ENCODE results near the gene MYO16.

DNA sequence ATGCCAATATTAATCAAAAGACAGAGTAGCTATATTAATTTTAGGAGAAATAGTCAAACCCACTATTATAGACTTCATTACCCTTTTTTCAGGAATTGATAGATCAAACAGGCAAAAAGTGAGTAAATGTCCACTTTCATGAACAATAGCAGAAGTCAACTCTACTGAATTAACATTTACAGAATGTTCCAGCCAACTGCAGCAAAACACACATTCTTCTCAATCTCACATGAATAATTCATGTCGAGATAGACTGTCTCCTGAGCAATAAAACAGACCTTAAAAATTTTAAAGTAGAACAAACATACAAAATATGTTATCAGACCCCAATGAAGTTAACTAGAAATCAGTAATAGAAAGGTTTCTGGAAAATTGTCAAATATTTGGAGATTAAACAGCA is 118.4 kb downstream of the MYO16 start:
- TF ChIP-seq SUZ12 (IDR thresholded peaks at IDR 0.05; ENCODE audit: extremely low read depth, insufficient read depth, insufficient read length) (no peak), ZNF274 (IDR thresholded peaks at IDR 0.05; ENCODE audit: low read depth, low read length) (no peak), YY1 (IDR thresholded peaks at IDR 0.05; ENCODE audit: insufficient read depth, insufficient read length) (no peak)
